Activated naive CD4-positive, alpha-beta T cell treated with anti-CD3 and anti-CD28 coated beads, Interleukin-2, amount 50 U/mL, for 16 hours (primary cell): ENCODE data around the gene CYP2D6.
"Not testable (repeated sequence)": the region's sequence is repeated elsewhere in the genome, so short reads cannot be mapped to it uniquely, and the experiment has no call there.

Experiments used
- DNase-seq: peaks from one replicate; pipeline ENCODE4 v3.0.0-alpha.2; 2020

The CYP2D6 gene

GRCh38 chr22:42156598-42156997, 26.0 kb upstream of the CYP2D6 start:
- DNase-seq, result no peak

- DNase-seq, result no peak
Observed at GRCh38 chr22:42156121-42156520, 25.5 kb upstream of the CYP2D6 start.

- DNase-seq, result no peak
Observed at GRCh38 chr22:42155053-42155543, 24.5 kb upstream of the CYP2D6 start.

- DNase-seq, result no peak
Observed at GRCh38 chr22:42154293-42155052, 23.9 kb upstream of the CYP2D6 start.

- DNase-seq, result no peak
Observed at GRCh38 chr22:42152661-42153270, 22.2 kb upstream of the CYP2D6 start.

GRCh38 chr22:42151924-42152635, 21.5 kb upstream of the CYP2D6 start:
- DNase-seq, result no peak

- no peak for DNase-seq
Observed at GRCh38 chr22:42150727-42151590, 20.3 kb upstream of the CYP2D6 start.

GRCh38 chr22:42149798-42150197, 19.2 kb upstream of the CYP2D6 start:
- DNase-seq, result not testable (repeated sequence)

GRCh38 chr22:42145175-42145574, 14.6 kb upstream of the CYP2D6 start:
- no peak for DNase-seq

- DNase-seq, result not testable (repeated sequence)
Observed at GRCh38 chr22:42143859-42144822, 13.5 kb upstream of the CYP2D6 start.

GRCh38 chr22:42142771-42143461, 12.3 kb upstream of the CYP2D6 start:
- DNase-seq, result no peak

- not testable (repeated sequence) for DNase-seq
Observed at GRCh38 chr22:42141307-42142057, 10.9 kb upstream of the CYP2D6 start.

- DNase-seq, result not testable (repeated sequence)
Observed at GRCh38 chr22:42140153-42140552, 9.5 kb upstream of the CYP2D6 start.

- not testable (repeated sequence) for DNase-seq
Observed at GRCh38 chr22:42139508-42139907, 8.9 kb upstream of the CYP2D6 start.

GRCh38 chr22:42138972-42139371, 8.4 kb upstream of the CYP2D6 start:
- no peak for DNase-seq

- no peak for DNase-seq
Observed at GRCh38 chr22:42138122-42138770, 7.6 kb upstream of the CYP2D6 start.

- DNase-seq, result not testable (repeated sequence)
Observed at GRCh38 chr22:42135688-42136087, 5.1 kb upstream of the CYP2D6 start.

GRCh38 chr22:42134100-42135020, 3.8 kb upstream of the CYP2D6 start:
- no peak for DNase-seq
